B cell (primary cell): ENCODE data around the gene MALRD1. TPM values are rescaled to one million over a fixed set of nuclear protein-coding genes. Genes with fewer than 3 reads are reported as not detected.

Experiments
- ATAC-seq: fragments of 200-7000 bp; cut with Tn5 transposase; one replicate; pipeline ENCODE4 v1.10.0; 2021; ENCODE audit warnings: low read depth, mild to moderate bottlenecking, moderate number of reproducible peaks, moderate library complexity
- CTCF ChIA-PET: fragments of 350-600 bp; sonication (Branson Sonifier 250); formaldehyde crosslinking; loops from one replicate; lab custom pipeline; 2021; ENCODE audit warnings: antibody characterized with exemption, inconsistent platforms; lab: Charles Lee
- POLR2A ChIA-PET: fragments of 350-600 bp; sonication (Branson Sonifier 250); formaldehyde crosslinking; loops from one replicate; lab custom pipeline; 2021; ENCODE audit warnings: antibody characterized with exemption; lab: Charles Lee
- DNase-seq: peaks from one replicate; pipeline ENCODE4 v3.0.0; 2013
- H2AFZ ChIP-seq: 2 replicates; pipeline ENCODE4 v1.6.1; 2012; ENCODE audit warnings: mild to moderate bottlenecking, low read depth, low read length; ENCODE audit not compliant: insufficient read depth, poor library complexity, severe bottlenecking
- H3K27ac ChIP-seq, 2 donors: 1 replicate in 1 of 2; 2 replicates in 1 of 2; pipeline ENCODE4 v1.5.1; 2012 to 2013; ENCODE audit warnings: low read length in 2 of 2, mild to moderate bottlenecking in 2 of 2, moderate library complexity in 1 of 2
- H3K27me3 ChIP-seq, 4 experiments: fragments of 200-600 bp in 1 of 4; sonication (generic) in 1 of 4; replicated peaks in 1 of 4; 1 replicate in 2 of 4; 2 replicates in 2 of 4; pipeline versions ENCODE4 v1.6.1 to v1.7.0; 2013 to 2016; ENCODE audit warnings: low read length in 3 of 4, mild to moderate bottlenecking in 2 of 4, mixed read lengths in 1 of 4, moderate library complexity in 1 of 4; ENCODE audit not compliant: insufficient read depth in 4 of 4, control insufficient read depth in 3 of 4; ENCODE audit errors: control extremely low read depth in 1 of 4
- H3K36me3 ChIP-seq, 2 experiments: replicated peaks in 1 of 2; 1 replicate in 1 of 2; 2 replicates in 1 of 2; pipeline versions ENCODE4 v1.6.1 to v1.7.1; 2013; ENCODE audit warnings: low read length in 1 of 2; ENCODE audit not compliant: insufficient read depth in 2 of 2, control insufficient read depth in 1 of 2; ENCODE audit errors: control extremely low read depth in 1 of 2, extremely low read depth in 1 of 2
- H3K4me1 ChIP-seq, 2 donors: fragments of 200-600 bp in 1 of 2; sonication (generic) in 1 of 2; 1 replicate in 1 of 2; 2 replicates in 1 of 2; pipeline versions ENCODE4 v1.5.1 to v1.6.1; 2013 to 2017; ENCODE audit warnings: low read length in 2 of 2; ENCODE audit not compliant: control insufficient read depth in 2 of 2, insufficient read depth in 2 of 2
- H3K4me2 ChIP-seq: replicated peaks from 2 replicates; pipeline ENCODE3; 2012; ENCODE audit warnings: mild to moderate bottlenecking, low read depth, low read length; ENCODE audit not compliant: poor library complexity, severe bottlenecking
- H3K4me3 ChIP-seq, 5 experiments: fragments of 200-600 bp in 1 of 5; sonication (generic) in 1 of 5; 1 replicate in 3 of 5; 2 replicates in 2 of 5; pipeline versions ENCODE4 v1.5.1 to v1.7.0; 2011 to 2016; ENCODE audit warnings: low read length in 4 of 5, mild to moderate bottlenecking in 4 of 5, low read depth in 2 of 5, control low read depth in 1 of 5, moderate library complexity in 1 of 5; ENCODE audit not compliant: insufficient read depth in 1 of 5; ENCODE audit errors: control extremely low read depth in 1 of 5, extremely low read depth in 1 of 5
- H3K79me2 ChIP-seq: fragments of 200-600 bp; sonication (generic); one replicate; pipeline ENCODE4 v1.6.0; 2016; ENCODE audit warnings: low read length; ENCODE audit not compliant: control insufficient read depth, insufficient read depth
- H3K9ac ChIP-seq: fragments of 200-600 bp; sonication (generic); 2 replicates; pipeline ENCODE4 v1.6.1; 2017; ENCODE audit warnings: mild to moderate bottlenecking, low read length, moderate library complexity
- H3K9me3 ChIP-seq, 3 donors: one replicate each; pipeline versions ENCODE4 v1.6.1 to v1.7.1; 2013; ENCODE audit warnings: low read length in 2 of 3; ENCODE audit not compliant: control insufficient read depth in 2 of 3, insufficient read depth in 1 of 3; ENCODE audit errors: control extremely low read depth in 1 of 3
- H4K20me1 ChIP-seq: 2 replicates; pipeline ENCODE4 v1.6.0; 2012; ENCODE audit warnings: mild to moderate bottlenecking, low read length; ENCODE audit not compliant: insufficient read depth, control insufficient read depth, poor library complexity, severe bottlenecking
- H3K27ac Mint-ChIP-seq: one replicate; pipeline ENCODE4 v1.8.0; 2021; ENCODE audit warnings: mixed read lengths
- H3K27me3 Mint-ChIP-seq: one replicate; pipeline ENCODE4 v1.8.0; 2021; ENCODE audit warnings: mixed read lengths
- H3K4me1 Mint-ChIP-seq: one replicate; pipeline ENCODE4 v1.8.0; 2021; ENCODE audit warnings: mixed read lengths
- H3K4me3 Mint-ChIP-seq: one replicate; pipeline ENCODE4 v1.8.0; 2021; ENCODE audit warnings: mixed read lengths
- H3K9me3 Mint-ChIP-seq: one replicate; pipeline ENCODE4 v1.8.0; 2022; ENCODE audit warnings: mixed read lengths; ENCODE audit not compliant: insufficient read depth
- CTCF ChIP-seq: fragments of 200-600 bp; IDR thresholded peaks from one replicate; pipeline ENCODE4 v1.8.0; 2022; ENCODE audit warnings: antibody characterized with exemption, mild to moderate bottlenecking
- EZH2 ChIP-seq: IDR thresholded peaks from 2 replicates; pipeline ENCODE4 v1.6.1; 2012; ENCODE audit warnings: borderline replicate concordance, low read depth, mild to moderate bottlenecking, moderate library complexity, low read length; ENCODE audit not compliant: insufficient read depth, poor library complexity, severe bottlenecking
- WGBS: methylation state at CpG from one replicate; pipeline ENCODE4 v1.1.5; 2013; ENCODE audit warnings: missing lambda C conversion rate; ENCODE audit not compliant: insufficient coverage; 5-methylcytosine and 5-hydroxymethylcytosine counted together
- intact Hi-C: fragments of 100-400 bp; cut with micrococcal nuclease; formaldehyde crosslinking; loops from one replicate; pipeline ENCODE4 v1.10.0; 2022
- polyA plus RNA-seq: library from polyadenylated mRNA; depleted of rRNA; stranded (reverse); fragments of >200 nt; gene quantifications from 2 replicates; pipeline ENCODE4 v1.2.3, GENCODE V29; 2012
- total RNA-seq, 2 donors: library from RNA; stranded (reverse); fragments of 120-200 nt in 1 of 2; gene quantifications; 1 replicate in 1 of 2; 2 replicates in 1 of 2; pipeline versions ENCODE4 v1.2.3 to v1.2.4, GENCODE V29; 2013 to 2022

Gene MALRD1
- total and polyA plus RNA-seq, 2 donors (not counting 1 experiment from before 2014, with no cell fraction given) = not detected

- no peaks in the 10 kb centered on the region for H3K27me3 ChIP-seq
- no peak overlapping the region for H3K4me2 ChIP-seq
- H3K79me2 ChIP-seq = no peaks in the 10 kb centered on the region
- Mint-ChIP-seq H3K4me3 (no peak overlapping the region), H3K4me1 (no peaks in the 10 kb centered on the region), H3K9me3 (peaks cover 1% of the 10 kb centered on the region), H3K27ac (no peak overlapping the region), H3K27me3 (no peaks in the 10 kb centered on the region)
- no peak overlapping the region for H3K9ac ChIP-seq
- WGBS = no CpG with 5 or more reads among the region's 3 CpGs
- H3K9me3 ChIP-seq = no peaks in the 10 kb centered on the region
- no peak overlapping the region for H3K4me3 ChIP-seq
- no peak overlapping the region for H3K27ac ChIP-seq
- H2AFZ ChIP-seq = no peak overlapping the region
- ChIA-PET CTCF (no interaction called here), POLR2A (no interaction called here)
- ATAC-seq = no peak
- H3K36me3 ChIP-seq = no peaks in the 10 kb centered on the region
- TF ChIP-seq CTCF (no peak), EZH2 (no peak)
- no peak for DNase-seq
- H3K4me1 ChIP-seq = no peaks in the 10 kb centered on the region
- intact Hi-C loops = no loop called here
- H4K20me1 ChIP-seq = no peaks in the 10 kb centered on the region
Measured at GRCh38 chr10:19656420-19657042, 607.9 kb downstream of the MALRD1 start.

- no peaks in the 10 kb centered on the region for H3K4me1 Mint-ChIP-seq
- peaks cover 2% of the 10 kb centered on the region for H3K9me3 Mint-ChIP-seq
- H3K27me3 ChIP-seq = no peaks in the 10 kb centered on the region
- CTCF ChIA-PET = no interaction called here
- DNase-seq = no peak
- WGBS = no CpG with 5 or more reads among the region's 3 CpGs
- H2AFZ ChIP-seq = no peak overlapping the region
- H3K4me1 ChIP-seq = no peaks in the 10 kb centered on the region
- no peak overlapping the region for H3K4me3 Mint-ChIP-seq
- H3K4me3 ChIP-seq = no peak overlapping the region
- no peaks in the 10 kb centered on the region for H3K36me3 ChIP-seq
- no peaks in the 10 kb centered on the region for H3K27me3 Mint-ChIP-seq
- H4K20me1 ChIP-seq = no peaks in the 10 kb centered on the region
- H3K4me2 ChIP-seq = no peak overlapping the region
- ATAC-seq = no peak
- H3K9ac ChIP-seq = no peak overlapping the region
- H3K27ac ChIP-seq = no peak overlapping the region
- H3K27ac Mint-ChIP-seq = no peak overlapping the region
- intact Hi-C loops = no loop called here
- no peak for TF ChIP-seq EZH2
- TF ChIP-seq CTCF = no peak
- no peaks in the 10 kb centered on the region for H3K9me3 ChIP-seq
- POLR2A ChIA-PET = no interaction called here
- H3K79me2 ChIP-seq = no peaks in the 10 kb centered on the region
Measured at GRCh38 chr10:19658131-19658530, 609.5 kb downstream of the MALRD1 start.
